HepG2 (cell line): ENCODE data around the gene TBXAS1. TPM values are rescaled to one million over a fixed set of nuclear protein-coding genes. Genes with fewer than 3 reads are reported as not detected.

Experiments used
- DR1 ChIP-seq: sonication (generic); formaldehyde crosslinking; IDR thresholded peaks from 2 replicates; pipeline ENCODE4 v1.8.0; 2021; ENCODE audit warnings: mild to moderate bottlenecking, missing genetic modification reagents, inconsistent platforms
- FOSL2 ChIP-seq: sonication (generic); formaldehyde crosslinking; IDR thresholded peaks from 2 replicates; pipeline ENCODE4 v1.4.0; 2020; ENCODE audit warnings: missing genetic modification reagents
- GABPA ChIP-seq, 2 experiments: IDR thresholded peaks; 2 replicates each; pipeline ENCODE4 v1.6.1; 2011 to 2016; ENCODE audit warnings: low read depth in 2 of 2, low read length in 1 of 2, missing biosample characterization in 1 of 2, missing genetic modification characterization in 1 of 2
- HIC2 ChIP-seq: sonication (generic); formaldehyde crosslinking; IDR thresholded peaks from 2 replicates; pipeline ENCODE4 v1.9.0; 2022; ENCODE audit warnings: low read depth, missing genetic modification reagents
- KLF15 ChIP-seq: sonication (generic); formaldehyde crosslinking; IDR thresholded peaks from 2 replicates; pipeline ENCODE4 v1.8.1; 2023; ENCODE audit warnings: borderline replicate concordance, mild to moderate bottlenecking, inconsistent platforms, missing genetic modification reagents, mixed read lengths
- NR2F1 ChIP-seq, 2 experiments: fragments of 450-650 bp in 1 of 2; formaldehyde crosslinking in 1 of 2; IDR thresholded peaks; 2 replicates each; pipeline versions ENCODE4 v1.5.0 to v1.6.1; 2016 to 2020; ENCODE audit warnings: mild to moderate bottlenecking in 1 of 2, missing compliant biosample characterization in 1 of 2, missing genetic modification reagents in 1 of 2, moderate library complexity in 1 of 2
- NR2F6 ChIP-seq, 2 experiments: IDR thresholded peaks; 2 replicates each; pipeline ENCODE4 v1.6.1; 2016; ENCODE audit warnings: antibody characterized with exemption in 1 of 2, mild to moderate bottlenecking in 1 of 2
- RARA ChIP-seq: IDR thresholded peaks from 2 replicates; pipeline ENCODE4 v1.6.1; 2016; ENCODE audit warnings: missing genetic modification reagents, missing compliant biosample characterization
- ZMYM3 ChIP-seq: sonication (generic); formaldehyde crosslinking; IDR thresholded peaks from 2 replicates; pipeline ENCODE4 v1.5.1; 2020; ENCODE audit warnings: mild to moderate bottlenecking, missing genetic modification reagents
- ZNF256 ChIP-seq: sonication (generic); formaldehyde crosslinking; conservative IDR thresholded peaks from 2 replicates; pipeline ENCODE4 v1.4.0; 2020; ENCODE audit warnings: missing genetic modification reagents
- ZNF547 ChIP-seq: sonication (generic); formaldehyde crosslinking; IDR thresholded peaks from 2 replicates; pipeline ENCODE4 v1.5.1; 2020; ENCODE audit warnings: mild to moderate bottlenecking, missing genetic modification reagents
- ZNF687 ChIP-seq: sonication (generic); formaldehyde crosslinking; IDR thresholded peaks from 2 replicates; pipeline ENCODE4 v1.5.1; 2020; ENCODE audit warnings: mild to moderate bottlenecking, missing genetic modification reagents, moderate library complexity
- polyA plus RNA-seq, 8 experiments: library from polyadenylated mRNA; depleted of rRNA in 3 of 8; stranded (reverse) in 7 of 8; unstranded in 1 of 8; fragments of >200 nt; fragmentation: Illumina TruSeq in 4 of 8; extraction: Trizol in 4 of 8; gene quantifications; 2 replicates each; pipeline versions ENCODE4 v1.2.1 to v1.2.3, GENCODE V29; 2011 to 2016; ENCODE audit warnings: low read depth in 4 of 8, missing spikeins in 1 of 8, mixed read lengths in 1 of 8; ENCODE audit not compliant: insufficient read depth in 1 of 8
- total RNA-seq, 5 experiments: library from RNA; depleted of rRNA; stranded (reverse); fragments of >200 nt; fragmentation: Illumina TruSeq; extraction: Trizol; gene quantifications; 2 replicates each; pipeline ENCODE4 v1.2.3, GENCODE V29; 2016; ENCODE audit warnings: low read depth in 1 of 5
- TF ChIP-seq, protein P1 (sequence below): sonication (generic); formaldehyde crosslinking; conservative IDR thresholded peaks from 2 replicates; pipeline ENCODE4 v1.8.1; 2023; ENCODE audit warnings: missing genetic modification reagents
- TF ChIP-seq, protein P2 (sequence below): sonication (generic); formaldehyde crosslinking; IDR thresholded peaks from 2 replicates; pipeline ENCODE4 v1.4.0; 2020; ENCODE audit warnings: mild to moderate bottlenecking, missing genetic modification reagents
- TF ChIP-seq, protein P3 (sequence below): sonication (generic); formaldehyde crosslinking; IDR thresholded peaks from 2 replicates; pipeline ENCODE4 v1.8.0; 2022; ENCODE audit warnings: low read depth, missing genetic modification reagents
- TF ChIP-seq, protein P4 (sequence below): sonication (generic); formaldehyde crosslinking; IDR thresholded peaks from 2 replicates; pipeline ENCODE4 v1.4.0; 2020; ENCODE audit warnings: missing genetic modification reagents, borderline replicate concordance

TBXAS1 gene
- total and polyA plus RNA-seq, 2 of the 13 experiments (the other 11 are each of a cell fraction or from before 2014, with no cell fraction given): 4.0 to 4.9 TPM

DNA sequence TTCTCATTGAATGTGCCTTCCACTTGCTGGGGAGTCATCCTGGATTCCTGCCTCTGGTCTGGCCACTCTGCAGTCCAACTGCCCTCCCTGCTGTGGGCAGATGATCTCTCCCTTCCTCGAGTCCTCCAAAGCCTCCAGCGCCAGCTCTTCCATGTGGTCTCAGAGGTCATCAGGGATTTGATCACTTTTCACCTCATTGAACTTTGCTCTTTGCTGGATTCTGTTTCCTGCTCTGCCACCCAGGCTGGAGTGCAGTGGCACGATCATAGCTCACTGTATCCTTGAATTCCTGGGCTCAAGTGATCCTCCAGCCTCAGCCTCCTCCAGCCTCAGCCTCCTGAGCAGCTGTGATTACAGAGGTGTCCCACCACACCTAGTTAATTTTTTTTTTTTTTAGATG lies 22.1 kb upstream of the TBXAS1 start (continued):
- TF ChIP-seq, protein P1, sequence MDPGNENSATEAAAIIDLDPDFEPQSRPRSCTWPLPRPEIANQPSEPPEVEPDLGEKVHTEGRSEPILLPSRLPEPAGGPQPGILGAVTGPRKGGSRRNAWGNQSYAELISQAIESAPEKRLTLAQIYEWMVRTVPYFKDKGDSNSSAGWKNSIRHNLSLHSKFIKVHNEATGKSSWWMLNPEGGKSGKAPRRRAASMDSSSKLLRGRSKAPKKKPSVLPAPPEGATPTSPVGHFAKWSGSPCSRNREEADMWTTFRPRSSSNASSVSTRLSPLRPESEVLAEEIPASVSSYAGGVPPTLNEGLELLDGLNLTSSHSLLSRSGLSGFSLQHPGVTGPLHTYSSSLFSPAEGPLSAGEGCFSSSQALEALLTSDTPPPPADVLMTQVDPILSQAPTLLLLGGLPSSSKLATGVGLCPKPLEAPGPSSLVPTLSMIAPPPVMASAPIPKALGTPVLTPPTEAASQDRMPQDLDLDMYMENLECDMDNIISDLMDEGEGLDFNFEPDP (CRISPR knock-in tag): no peak
- TF ChIP-seq, protein P2, sequence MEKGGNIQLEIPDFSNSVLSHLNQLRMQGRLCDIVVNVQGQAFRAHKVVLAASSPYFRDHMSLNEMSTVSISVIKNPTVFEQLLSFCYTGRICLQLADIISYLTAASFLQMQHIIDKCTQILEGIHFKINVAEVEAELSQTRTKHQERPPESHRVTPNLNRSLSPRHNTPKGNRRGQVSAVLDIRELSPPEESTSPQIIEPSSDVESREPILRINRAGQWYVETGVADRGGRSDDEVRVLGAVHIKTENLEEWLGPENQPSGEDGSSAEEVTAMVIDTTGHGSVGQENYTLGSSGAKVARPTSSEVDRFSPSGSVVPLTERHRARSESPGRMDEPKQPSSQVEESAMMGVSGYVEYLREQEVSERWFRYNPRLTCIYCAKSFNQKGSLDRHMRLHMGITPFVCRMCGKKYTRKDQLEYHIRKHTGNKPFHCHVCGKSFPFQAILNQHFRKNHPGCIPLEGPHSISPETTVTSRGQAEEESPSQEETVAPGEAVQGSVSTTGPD: no peak
- TF ChIP-seq FOSL2 (CRISPR knock-in tag) (no peak), ZNF687 (CRISPR knock-in tag) (peak; percentile 43), NR2F6 (IDR thresholded peaks at IDR 0.05) (no peak), NR2F6 (CRISPR knock-in tag; IDR thresholded peaks at IDR 0.05) (peak; percentile 67), KLF15 (CRISPR knock-in tag) (no peak), GABPA (IDR thresholded peaks at IDR 0.05; ENCODE audit: low read depth, low read length) (no peak), GABPA (CRISPR knock-in tag; IDR thresholded peaks at IDR 0.05; ENCODE audit: low read depth) (peak; percentile 28), NR2F1 (CRISPR knock-in tag; IDR thresholded peaks at IDR 0.05) (peak; percentile 39 to 57; a peak in 2 of 4 replicates), HIC2 (peak; percentile 50; the same call in 1 of the 2 replicates), ZMYM3 (CRISPR knock-in tag) (peak; percentile 88), ZNF256 (CRISPR knock-in tag) (no peak), DR1 (CRISPR knock-in tag) (no peak), ZNF547 (CRISPR knock-in tag) (no peak), RARA (peak; percentile 31; the same call in 1 of the 2 replicates)
- TF ChIP-seq, protein P3, sequence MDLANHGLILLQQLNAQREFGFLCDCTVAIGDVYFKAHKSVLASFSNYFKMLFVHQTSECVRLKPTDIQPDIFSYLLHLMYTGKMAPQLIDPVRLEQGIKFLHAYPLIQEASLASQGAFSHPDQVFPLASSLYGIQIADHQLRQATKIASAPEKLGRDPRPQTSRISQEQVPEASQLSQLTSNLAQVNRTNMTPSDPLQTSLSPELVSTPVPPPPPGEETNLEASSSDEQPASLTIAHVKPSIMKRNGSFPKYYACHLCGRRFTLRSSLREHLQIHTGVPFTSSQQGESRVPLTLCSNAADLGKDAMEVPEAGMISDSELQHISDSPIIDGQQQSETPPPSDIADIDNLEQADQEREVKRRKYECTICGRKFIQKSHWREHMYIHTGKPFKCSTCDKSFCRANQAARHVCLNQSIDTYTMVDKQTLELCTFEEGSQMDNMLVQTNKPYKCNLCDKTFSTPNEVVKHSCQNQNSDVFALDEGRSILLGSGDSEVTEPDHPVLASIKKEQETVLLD: no peak
- TF ChIP-seq, protein P4, sequence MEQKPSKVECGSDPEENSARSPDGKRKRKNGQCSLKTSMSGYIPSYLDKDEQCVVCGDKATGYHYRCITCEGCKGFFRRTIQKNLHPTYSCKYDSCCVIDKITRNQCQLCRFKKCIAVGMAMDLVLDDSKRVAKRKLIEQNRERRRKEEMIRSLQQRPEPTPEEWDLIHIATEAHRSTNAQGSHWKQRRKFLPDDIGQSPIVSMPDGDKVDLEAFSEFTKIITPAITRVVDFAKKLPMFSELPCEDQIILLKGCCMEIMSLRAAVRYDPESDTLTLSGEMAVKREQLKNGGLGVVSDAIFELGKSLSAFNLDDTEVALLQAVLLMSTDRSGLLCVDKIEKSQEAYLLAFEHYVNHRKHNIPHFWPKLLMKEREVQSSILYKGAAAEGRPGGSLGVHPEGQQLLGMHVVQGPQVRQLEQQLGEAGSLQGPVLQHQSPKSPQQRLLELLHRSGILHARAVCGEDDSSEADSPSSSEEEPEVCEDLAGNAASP (CRISPR knock-in tag): no peak
